Glomerular visceral epithelial cell (primary cell): ENCODE measurements around the gene DOCK2.

Experiments
- DNase-seq: peaks from one replicate; pipeline ENCODE4 v3.0.0-alpha.2; 2016; ENCODE audit errors: extremely low spot score

Gene DOCK2

GRCh38 chr5:170055606-170056005 is 418.5 kb downstream of the DOCK2 start:
- no peak for DNase-seq

GRCh38 chr5:170056561-170057267 is 419.6 kb downstream of the DOCK2 start:
- DNase-seq = no peak

- no peak for DNase-seq
Observed at GRCh38 chr5:170057311-170057710, 420.2 kb downstream of the DOCK2 start.

GRCh38 chr5:170059221-170059620 is 422.1 kb downstream of the DOCK2 start:
- DNase-seq = no peak

- no peak for DNase-seq
Observed at GRCh38 chr5:170067152-170067551, 430.1 kb downstream of the DOCK2 start.

GRCh38 chr5:170067574-170068170 is 430.6 kb downstream of the DOCK2 start:
- no peak for DNase-seq

GRCh38 chr5:170069512-170069911 is 432.4 kb downstream of the DOCK2 start:
- DNase-seq = no peak

GRCh38 chr5:170070556-170071412 is 433.7 kb downstream of the DOCK2 start:
- DNase-seq = peak; percentile 30

GRCh38 chr5:170071748-170072147 is 434.7 kb downstream of the DOCK2 start:
- no peak for DNase-seq

- no peak for DNase-seq
Observed at GRCh38 chr5:170075696-170076095, 438.6 kb downstream of the DOCK2 start.

GRCh38 chr5:170076211-170076610 is 439.1 kb downstream of the DOCK2 start:
- no peak for DNase-seq

GRCh38 chr5:170076739-170077138 is 439.7 kb downstream of the DOCK2 start:
- DNase-seq = no peak

- DNase-seq = no peak
Observed at GRCh38 chr5:170077526-170077925, 440.5 kb downstream of the DOCK2 start.

GRCh38 chr5:170078458-170078857 is 441.4 kb downstream of the DOCK2 start:
- no peak for DNase-seq

GRCh38 chr5:170078931-170079330 is 441.9 kb downstream of the DOCK2 start:
- no peak for DNase-seq

- DNase-seq = no peak
Observed at GRCh38 chr5:170080217-170080616, 443.1 kb downstream of the DOCK2 start.

GRCh38 chr5:170080786-170081445 is 443.8 kb downstream of the DOCK2 start:
- no peak for DNase-seq

GRCh38 chr5:170081616-170082015 is 444.5 kb downstream of the DOCK2 start:
- DNase-seq = no peak

- DNase-seq = no peak
Observed at GRCh38 chr5:170082701-170083100, 445.6 kb downstream of the DOCK2 start.

- no peak for DNase-seq
Observed at GRCh38 chr5:170087168-170087817, 450.2 kb downstream of the DOCK2 start.

- no peak for DNase-seq
Observed at GRCh38 chr5:170092455-170093101, 455.5 kb downstream of the DOCK2 start.
